Myocyte (in vitro differentiated cells): Measurements from ENCODE around the gene DLL3. TPM values are rescaled to one million over a fixed set of nuclear protein-coding genes. Genes with fewer than 3 reads are reported as not detected.

Experiments
- DNase-seq: peaks from one replicate; pipeline ENCODE4 v3.0.0-alpha.2; 2012; ENCODE audit warnings: low read depth
- total RNA-seq: library from RNA; depleted of rRNA; stranded (reverse); fragments of >200 nt; gene quantifications from 2 replicates; pipeline ENCODE4 v1.2.3, GENCODE V29; 2014

DLL3 gene
- total RNA-seq, 1 donor from 2014 or later: 0.51 TPM

GRCh38 chr19:39481229-39481545 is 17.6 kb upstream of the DLL3 start:
- no peak for DNase-seq

GRCh38 chr19:39481676-39482075 is 17.1 kb upstream of the DLL3 start:
- DNase-seq: no peak

DNA sequence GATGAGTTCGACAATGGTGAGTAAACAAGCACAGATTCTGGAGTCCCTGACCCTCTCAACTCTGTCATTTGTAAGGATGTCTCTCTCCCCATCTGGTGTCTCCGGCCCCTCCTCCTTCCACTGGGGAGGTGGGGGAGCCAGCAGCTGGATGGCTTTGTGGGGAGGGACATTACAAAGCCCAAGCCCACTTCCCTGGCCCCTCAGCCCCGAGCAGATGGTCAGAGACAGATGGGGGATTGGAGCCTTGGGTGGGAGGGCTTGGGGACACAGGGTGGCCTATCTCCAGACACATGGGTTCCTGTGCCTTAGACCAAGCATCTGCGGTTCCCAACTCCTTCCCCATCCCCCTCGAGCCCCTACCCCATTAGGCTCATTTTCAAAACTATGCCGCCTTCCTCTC is 15.6 kb upstream of the DLL3 start:
- DNase-seq: no peak

- no peak for DNase-seq
These were observed 9.0 kb upstream of the DLL3 start for GRCh38 chr19:39489756-39490155.

DNA sequence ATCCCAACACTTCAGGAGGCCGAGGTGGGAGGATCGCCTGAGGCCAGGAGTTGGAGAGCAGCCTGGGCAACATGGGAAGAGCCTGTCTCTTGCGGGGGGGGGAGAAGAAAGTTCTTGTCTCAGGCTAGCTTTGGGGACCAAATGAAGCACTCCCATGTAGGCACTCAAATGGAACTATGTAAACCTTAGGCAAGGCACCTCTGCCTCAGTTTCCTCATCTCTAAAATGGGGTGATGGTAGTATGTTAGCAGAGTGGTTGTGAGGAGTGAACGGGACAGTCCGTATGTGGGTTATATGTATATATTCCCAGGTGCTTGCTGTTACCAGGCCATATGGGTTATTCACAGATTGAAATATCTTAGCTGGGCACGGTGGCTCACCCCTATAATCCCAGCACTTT is 6.5 kb upstream of the DLL3 start:
- DNase-seq: no peak

GRCh38 chr19:39492788-39493187 is 6.0 kb upstream of the DLL3 start:
- no peak for DNase-seq

DNA sequence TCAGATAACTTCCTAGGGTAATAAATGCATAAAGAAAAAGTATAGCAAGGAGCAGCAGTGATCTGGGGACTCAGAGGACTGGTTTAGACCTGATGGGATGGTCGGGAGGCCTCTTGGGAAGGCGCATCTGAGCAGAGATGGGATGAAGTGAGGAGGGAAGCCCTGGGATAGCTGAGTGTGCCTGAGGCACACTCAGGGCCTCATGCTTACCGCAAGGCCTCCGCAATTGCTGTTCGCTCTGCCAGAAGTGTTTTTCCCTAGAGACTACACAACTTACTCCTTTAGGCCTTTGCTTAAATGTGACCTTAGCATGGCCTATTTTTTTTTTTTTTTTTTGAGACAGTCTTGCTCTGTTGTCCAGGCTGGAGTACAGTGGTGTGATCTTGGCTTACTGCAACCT is 4.1 kb upstream of the DLL3 start:
- DNase-seq: no peak

- no peak for DNase-seq
These were observed 2.7 kb upstream of the DLL3 start for GRCh38 chr19:39496063-39496462.

DNA sequence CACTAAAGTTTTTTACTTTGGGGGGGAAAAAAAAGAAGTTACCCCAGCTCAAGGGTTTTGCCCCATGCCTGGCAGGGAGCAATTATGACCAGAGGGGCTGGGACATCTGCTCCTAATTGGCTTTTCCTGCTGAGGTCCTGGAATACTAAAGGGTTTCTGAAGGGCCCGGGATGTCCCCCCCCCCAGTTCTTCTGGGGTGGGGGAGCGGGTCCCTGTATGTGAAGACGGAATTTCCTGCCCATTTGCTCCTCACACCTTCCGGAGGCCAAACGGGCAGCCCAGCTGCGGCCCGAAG is 1.1 kb upstream of the DLL3 start:
- no peak for DNase-seq

GRCh38 chr19:39497996-39498797 is 550 bp upstream of the DLL3 start:
- no peak for DNase-seq

GRCh38 chr19:39499932-39500331 is 1.2 kb downstream of the DLL3 start:
- DNase-seq: no peak

DNA sequence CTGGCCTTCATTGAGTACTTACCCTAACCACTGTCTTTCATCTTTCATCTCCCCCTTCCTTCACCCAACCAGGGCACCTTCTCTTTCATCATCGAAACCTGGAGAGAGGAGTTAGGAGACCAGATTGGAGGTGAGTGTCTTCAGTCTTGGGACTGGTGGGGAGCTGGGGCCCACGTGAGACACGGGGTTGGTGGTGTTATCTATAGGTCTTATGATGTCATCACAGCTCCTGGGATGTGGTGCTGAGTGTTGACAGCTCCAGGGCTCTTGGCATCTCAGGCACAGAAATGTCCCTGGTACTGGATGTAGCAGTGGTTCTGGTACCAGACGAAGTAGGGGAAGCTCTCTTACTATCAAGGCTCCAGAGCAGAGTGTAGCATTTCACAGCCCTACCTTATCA is 1.8 kb downstream of the DLL3 start:
- DNase-seq: no peak

DNA sequence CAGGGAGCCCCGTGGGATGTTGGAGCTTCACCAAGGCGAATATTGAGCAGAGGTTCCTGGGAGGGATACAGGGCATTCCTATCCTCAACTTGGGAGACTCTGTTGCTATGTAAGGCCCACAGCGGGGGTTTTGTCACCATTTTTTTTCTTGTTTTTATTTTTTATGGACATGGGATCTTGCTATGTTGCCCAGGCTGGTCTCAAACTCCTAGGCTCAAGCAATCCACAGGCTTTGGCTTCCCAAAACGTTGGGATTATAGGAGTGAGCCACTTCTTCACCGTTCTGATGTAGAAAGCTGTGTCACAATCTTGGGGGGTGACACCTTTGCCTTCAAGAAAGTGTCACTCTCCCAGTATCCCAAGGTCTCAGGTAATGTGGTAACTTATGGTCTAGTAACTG is 2.6 kb downstream of the DLL3 start:
- no peak for DNase-seq

GRCh38 chr19:39502640-39503417 is 4.1 kb downstream of the DLL3 start:
- DNase-seq: no peak

DNA sequence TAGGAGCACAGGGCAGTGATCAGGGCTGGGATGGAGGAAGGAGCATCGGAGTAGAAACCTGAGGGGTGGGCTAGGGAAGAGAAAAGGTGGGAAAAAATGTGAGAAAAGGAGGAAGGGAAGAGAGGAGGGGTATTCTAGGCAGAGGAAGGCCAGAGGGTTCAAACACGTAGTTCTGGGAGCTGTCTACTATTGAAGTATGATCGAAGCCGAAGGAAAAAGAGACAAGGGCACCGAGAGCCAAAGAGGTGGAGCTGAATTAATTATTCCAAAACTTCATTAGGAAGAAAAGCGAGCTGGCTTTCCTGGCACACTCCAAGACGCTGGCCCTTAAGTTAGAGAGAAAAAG is 7.8 kb downstream of the DLL3 start:
- no peak for DNase-seq

DNA sequence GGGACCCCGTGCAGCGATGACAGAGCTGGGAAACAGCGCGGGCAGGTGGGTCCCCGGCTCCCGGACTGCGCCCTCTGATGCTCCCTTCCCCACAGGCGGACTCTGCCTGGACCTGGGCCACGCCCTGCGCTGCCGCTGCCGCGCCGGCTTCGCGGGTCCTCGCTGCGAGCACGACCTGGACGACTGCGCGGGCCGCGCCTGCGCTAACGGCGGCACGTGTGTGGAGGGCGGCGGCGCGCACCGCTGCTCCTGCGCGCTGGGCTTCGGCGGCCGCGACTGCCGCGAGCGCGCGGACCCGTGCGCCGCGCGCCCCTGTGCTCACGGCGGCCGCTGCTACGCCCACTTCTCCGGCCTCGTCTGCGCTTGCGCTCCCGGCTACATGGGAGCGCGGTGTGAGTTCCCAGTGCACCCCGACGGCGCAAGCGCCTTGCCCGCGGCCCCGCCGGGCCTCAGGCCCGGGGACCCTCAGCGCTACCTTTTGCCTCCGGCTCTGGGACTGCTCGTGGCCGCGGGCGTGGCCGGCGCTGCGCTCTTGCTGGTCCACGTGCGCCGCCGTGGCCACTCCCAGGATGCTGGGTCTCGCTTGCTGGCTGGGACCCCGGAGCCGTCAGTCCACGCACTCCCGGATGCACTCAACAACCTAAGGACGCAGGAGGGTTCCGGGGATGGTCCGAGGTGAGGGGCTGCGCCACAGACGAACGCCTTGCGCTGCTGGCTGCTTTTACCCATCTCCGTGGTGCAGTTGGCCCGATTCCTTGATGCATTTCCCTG is 8.4 kb downstream of the DLL3 start:
- DNase-seq: peak; percentile 52

GRCh38 chr19:39507715-39508364 is 9.1 kb downstream of the DLL3 start:
- no peak for DNase-seq

DNA sequence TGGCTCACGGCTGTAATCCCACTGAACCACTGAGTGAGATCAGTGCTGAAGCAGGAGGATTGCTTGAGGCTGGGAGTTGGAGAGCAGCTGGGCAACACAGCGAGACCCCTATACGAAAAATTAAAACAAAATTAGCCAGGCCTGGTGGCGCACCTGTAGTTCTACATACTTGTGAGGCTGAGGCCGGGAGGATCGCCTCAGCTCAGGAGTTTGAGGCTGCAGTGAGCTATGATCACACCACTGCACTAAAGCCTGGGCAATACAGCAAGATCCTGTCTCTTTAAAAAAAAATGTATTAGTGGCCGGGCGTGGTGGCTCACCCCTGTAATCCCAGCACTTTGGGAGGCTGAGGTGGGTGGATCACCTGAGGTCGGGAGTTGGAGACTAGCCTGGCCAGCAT is 9.9 kb downstream of the DLL3 start:
- no peak for DNase-seq

- DNase-seq: no peak
These were observed 10.5 kb downstream of the DLL3 start for GRCh38 chr19:39509233-39509632.

GRCh38 chr19:39512988-39513387 is 14.2 kb downstream of the DLL3 start:
- no peak for DNase-seq

- DNase-seq: no peak
These were observed 16.2 kb downstream of the DLL3 start, which contains the start of gene SELENOV for GRCh38 chr19:39514840-39515550. TSS of gene SELENOV (plus strand) at chr19:39515139. CDS start at chr19:39515213, 74 bp downstream.
